Stomach (tissue), 9 donors: ENCODE results near the gene HIF1A. TPM values are rescaled to one million over a fixed set of nuclear protein-coding genes. Genes with fewer than 3 reads are reported as not detected.
"Not testable (repeated sequence)": the region's sequence is repeated elsewhere in the genome, so short reads cannot be mapped to it uniquely, and the experiment has no call there.

Experiments used
- DNase-seq, 2 donors: peaks; one replicate each; pipeline versions ENCODE4 v3.0.0 to v3.0.0-alpha.2; 2013 to 2019
- H3K27ac ChIP-seq, 5 donors: fragments of 200-600 bp in 4 of 5; sonication (generic) in 4 of 5; one replicate each; pipeline ENCODE4 v1.5.1; 2013 to 2019; ENCODE audit warnings: mild to moderate bottlenecking in 1 of 5, moderate library complexity in 1 of 5
- H3K27me3 ChIP-seq, 3 donors: fragments of 200-600 bp; sonication (generic); one replicate each; pipeline ENCODE4 v1.5.1; 2017 to 2019; ENCODE audit warnings: mixed run types in 1 of 3
- H3K36me3 ChIP-seq, 4 donors: fragments of 200-600 bp; sonication (generic); 1 replicate in 3 of 4; 2 replicates in 1 of 4; pipeline ENCODE4 v1.5.1; 2016 to 2019
- H3K4me1 ChIP-seq, 4 donors: fragments of 200-600 bp; sonication (generic); one replicate each; pipeline ENCODE4 v1.5.1; 2016 to 2019
- H3K4me3 ChIP-seq, 4 donors: fragments of 200-600 bp; sonication (generic) in 3 of 4; one replicate each; pipeline ENCODE4 v1.5.1; 2016 to 2019; ENCODE audit warnings: mild to moderate bottlenecking in 1 of 4
- H3K9me3 ChIP-seq, 4 donors: fragments of 200-600 bp; sonication (generic); one replicate each; pipeline ENCODE4 v1.5.1; 2016 to 2019
- EP300 ChIP-seq: sonication (generic); formaldehyde crosslinking; IDR thresholded peaks from one replicate; pipeline ENCODE4 v1.6.1; 2017; ENCODE audit warnings: antibody characterized with exemption
- POLR2A ChIP-seq, 4 donors: fragments of 450-650 bp; IDR thresholded peaks; one replicate each; pipeline ENCODE4 v1.6.1; 2016; ENCODE audit warnings: antibody characterized with exemption in 4 of 4, control low read depth in 2 of 4, mild to moderate bottlenecking in 1 of 4, moderate library complexity in 1 of 4
- POLR2AphosphoS5 ChIP-seq, 3 donors: sonication (generic); formaldehyde crosslinking; IDR thresholded peaks; one replicate each; pipeline ENCODE4 v1.6.1; 2016; ENCODE audit warnings: antibody characterized with exemption in 3 of 3
- WGBS, 5 donors: extraction: QIAGEN DNeasy Blood & Tissue Kit in 3 of 5; methylation state at CpG; one replicate each; pipeline versions ENCODE4 v1.1.5 to v1.1.7; 2013 to 2018; 5-methylcytosine and 5-hydroxymethylcytosine counted together
- intact Hi-C: fragments of 100-400 bp; cut with DNase I; formaldehyde crosslinking; loops from one replicate; pipeline ENCODE4 v1.15.1; 2023; ENCODE audit warnings: low total_unique reads
- polyA plus RNA-seq, 3 donors: library from polyadenylated mRNA; stranded (reverse); fragments of 200-250 nt; gene quantifications; one replicate each; pipeline ENCODE4 v1.2.3, GENCODE V29; 2013
- total RNA-seq, 5 donors: library from RNA; depleted of rRNA; stranded (reverse); fragments of >200 nt; gene quantifications; one replicate each; pipeline versions ENCODE4 v1.1.0 to v1.2.3, GENCODE V29; 2014 to 2016
- TF ChIP-seq, protein P1 (sequence below), 7 experiments: fragments of 450-650 bp in 4 of 7; fragments of 200-600 bp in 3 of 7; sonication (generic) in 3 of 7; IDR thresholded peaks; one replicate each; pipeline ENCODE4 v1.5.1; 2016 to 2019; ENCODE audit warnings: antibody characterized with exemption in 7 of 7, control low read depth in 2 of 7, mild to moderate bottlenecking in 1 of 7
- donor health status: healthy with polysubstance abuse.
- donor health status: Bipolar disorder and iron deficiency.
- donor health status: healthy.

Gene HIF1A
- total and polyA plus RNA-seq, 8 donors, result 26.4 to 192 (median 77.8) TPM

DNA sequence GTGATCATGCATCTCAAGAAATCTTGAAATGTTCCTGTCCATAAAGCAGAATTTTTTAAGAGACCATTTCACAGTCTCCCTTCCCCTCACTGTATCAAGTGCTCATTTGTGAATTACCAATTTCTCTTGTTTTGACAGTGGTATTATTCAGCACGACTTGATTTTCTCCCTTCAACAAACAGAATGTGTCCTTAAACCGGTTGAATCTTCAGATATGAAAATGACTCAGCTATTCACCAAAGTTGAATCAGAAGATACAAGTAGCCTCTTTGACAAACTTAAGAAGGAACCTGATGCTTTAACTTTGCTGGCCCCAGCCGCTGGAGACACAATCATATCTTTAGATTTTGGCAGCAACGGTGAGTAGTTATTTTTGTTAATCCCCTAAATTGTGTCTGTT lies 41.4 kb downstream of the HIF1A start:
- TF ChIP-seq POLR2A (IDR thresholded peaks at IDR 0.05), result no peak
- TF ChIP-seq, protein P1, sequence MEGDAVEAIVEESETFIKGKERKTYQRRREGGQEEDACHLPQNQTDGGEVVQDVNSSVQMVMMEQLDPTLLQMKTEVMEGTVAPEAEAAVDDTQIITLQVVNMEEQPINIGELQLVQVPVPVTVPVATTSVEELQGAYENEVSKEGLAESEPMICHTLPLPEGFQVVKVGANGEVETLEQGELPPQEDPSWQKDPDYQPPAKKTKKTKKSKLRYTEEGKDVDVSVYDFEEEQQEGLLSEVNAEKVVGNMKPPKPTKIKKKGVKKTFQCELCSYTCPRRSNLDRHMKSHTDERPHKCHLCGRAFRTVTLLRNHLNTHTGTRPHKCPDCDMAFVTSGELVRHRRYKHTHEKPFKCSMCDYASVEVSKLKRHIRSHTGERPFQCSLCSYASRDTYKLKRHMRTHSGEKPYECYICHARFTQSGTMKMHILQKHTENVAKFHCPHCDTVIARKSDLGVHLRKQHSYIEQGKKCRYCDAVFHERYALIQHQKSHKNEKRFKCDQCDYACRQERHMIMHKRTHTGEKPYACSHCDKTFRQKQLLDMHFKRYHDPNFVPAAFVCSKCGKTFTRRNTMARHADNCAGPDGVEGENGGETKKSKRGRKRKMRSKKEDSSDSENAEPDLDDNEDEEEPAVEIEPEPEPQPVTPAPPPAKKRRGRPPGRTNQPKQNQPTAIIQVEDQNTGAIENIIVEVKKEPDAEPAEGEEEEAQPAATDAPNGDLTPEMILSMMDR (IDR thresholded peaks at IDR 0.05), result no peak
- TF ChIP-seq POLR2AphosphoS5 (IDR thresholded peaks at IDR 0.05), result no peak
- no peak for TF ChIP-seq EP300
- Histone ChIP-seq H3K36me3 (peaks cover 53 to 100% (median 99%) of the 10 kb centered on the region in 4 donors), H3K4me1 (no peaks in the 10 kb centered on the region), H3K4me3 (no peak overlapping the region), H3K9me3 (no peaks in the 10 kb centered on the region), H3K27me3 (no peaks in the 10 kb centered on the region), H3K27ac (no peak overlapping the region)
- 68 to 85% (median 73%) methylated on average over 4 of the region's 4 CpGs for WGBS, 5 donors
- DNase-seq, result no peak
- intact Hi-C loops, result loop anchor here (10.0 kb wide), 1 partner anchor 272 kb away; no protein-coding TSS in a partner anchor

DNA sequence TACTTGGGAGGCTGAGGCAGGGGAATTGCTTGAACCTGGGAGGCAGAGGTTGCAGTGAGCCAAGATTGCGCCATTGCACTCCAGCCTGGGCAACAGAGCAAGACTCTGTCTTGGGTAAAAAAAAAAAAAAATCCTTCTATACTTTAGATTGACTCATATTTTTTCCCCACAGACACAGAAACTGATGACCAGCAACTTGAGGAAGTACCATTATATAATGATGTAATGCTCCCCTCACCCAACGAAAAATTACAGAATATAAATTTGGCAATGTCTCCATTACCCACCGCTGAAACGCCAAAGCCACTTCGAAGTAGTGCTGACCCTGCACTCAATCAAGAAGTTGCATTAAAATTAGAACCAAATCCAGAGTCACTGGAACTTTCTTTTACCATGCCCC lies 42.6 kb downstream of the HIF1A start:
- H3K4me1 ChIP-seq, result no peaks in the 10 kb centered on the region
- H3K27ac ChIP-seq, result no peak overlapping the region
- H3K9me3 ChIP-seq, result no peaks in the 10 kb centered on the region
- H3K36me3 ChIP-seq, result peaks cover 63 to 100% (median 99%) of the 10 kb centered on the region in 4 donors
- TF ChIP-seq POLR2A (IDR thresholded peaks at IDR 0.05), result no peak
- whole genome bisulfite sequencing, 5 donors, result 87 to 97% (median 93%) methylated on average over 5 of the region's 5 CpGs
- no peaks in the 10 kb centered on the region for H3K27me3 ChIP-seq
- no peak overlapping the region for H3K4me3 ChIP-seq
- intact Hi-C loops, result loop anchor here (10.0 kb wide), 1 partner anchor 273 kb away; no protein-coding TSS in a partner anchor
- no peak for DNase-seq

DNA sequence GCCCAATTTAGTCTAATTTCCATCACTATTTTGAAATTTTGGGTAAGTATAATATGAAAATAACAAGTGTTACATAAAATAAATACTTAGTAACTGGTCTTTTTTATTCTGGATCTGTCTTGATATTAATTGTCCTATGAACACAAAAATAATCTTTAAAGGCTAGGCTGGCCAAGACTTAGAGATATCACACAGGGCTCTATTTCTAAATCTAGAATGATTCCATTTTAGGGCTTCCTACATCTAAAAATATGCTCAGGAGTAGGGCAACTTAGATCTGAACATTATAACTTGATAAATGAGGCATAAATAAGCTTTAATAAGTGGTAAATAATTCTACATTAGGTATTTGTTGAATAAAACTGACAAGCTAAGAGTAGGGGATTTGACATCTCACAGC lies 43.8 kb downstream of the HIF1A start:
- DNase-seq, result no peak

DNA sequence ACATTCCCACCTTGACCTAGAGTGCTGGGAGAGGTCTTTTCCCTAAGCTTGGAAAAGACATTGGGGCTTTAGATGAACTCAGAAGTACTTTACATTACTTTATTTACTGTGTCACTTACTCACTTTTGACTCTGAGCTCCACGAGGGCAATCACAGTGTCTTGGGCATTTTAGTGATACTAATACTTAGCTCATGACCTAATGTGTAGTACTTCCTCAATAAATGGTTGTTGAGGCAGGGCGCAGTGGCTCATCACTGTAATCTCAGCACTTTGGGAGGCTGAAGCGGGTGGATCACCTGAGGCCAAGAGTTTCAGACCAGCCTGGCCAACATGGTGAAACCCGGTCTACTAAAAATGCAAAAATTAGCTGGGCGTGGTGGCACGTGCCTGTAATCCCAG lies 47.1 kb downstream of the HIF1A start:
- Histone ChIP-seq H3K36me3 (peaks cover 66 to 100% (median 97%) of the 10 kb centered on the region in 4 donors), H3K9me3 (no peaks in the 10 kb centered on the region), H3K27ac (no peak overlapping the region), H3K4me1 (peaks cover 0 to 4% (median 0%) of the 10 kb centered on the region in 4 donors), H3K4me3 (no peak overlapping the region), H3K27me3 (no peaks in the 10 kb centered on the region)
- no peak for TF ChIP-seq EP300
- no peak for TF ChIP-seq POLR2AphosphoS5 (IDR thresholded peaks at IDR 0.05)
- no peak for TF ChIP-seq POLR2A (IDR thresholded peaks at IDR 0.05)
- TF ChIP-seq, protein P1 (IDR thresholded peaks at IDR 0.05), result no peak
- DNase-seq, result no peak
- WGBS, 5 donors, result 92 to 95% (median 94%) methylated on average over 6 of the region's 6 CpGs
- intact Hi-C loops, result no loop called here

More for the DNA sequence above, 43.8 kb downstream of the HIF1A start:
- H3K36me3 ChIP-seq, result peaks cover 69 to 100% (median 99%) of the 10 kb centered on the region in 4 donors
- H3K4me1 ChIP-seq, result no peaks in the 10 kb centered on the region
- no peak for TF ChIP-seq EP300
- TF ChIP-seq POLR2AphosphoS5 (IDR thresholded peaks at IDR 0.05), result no peak
- no peak for TF ChIP-seq POLR2A (IDR thresholded peaks at IDR 0.05)
- TF ChIP-seq, protein P1 (IDR thresholded peaks at IDR 0.05), result no peak
- no peak overlapping the region for H3K27ac ChIP-seq
- intact Hi-C loops, result loop anchor here (10.0 kb wide), 1 partner anchor 274 kb away; no protein-coding TSS in a partner anchor
- no peaks in the 10 kb centered on the region for H3K9me3 ChIP-seq
- no peaks in the 10 kb centered on the region for H3K27me3 ChIP-seq
- no peak overlapping the region for H3K4me3 ChIP-seq

DNA sequence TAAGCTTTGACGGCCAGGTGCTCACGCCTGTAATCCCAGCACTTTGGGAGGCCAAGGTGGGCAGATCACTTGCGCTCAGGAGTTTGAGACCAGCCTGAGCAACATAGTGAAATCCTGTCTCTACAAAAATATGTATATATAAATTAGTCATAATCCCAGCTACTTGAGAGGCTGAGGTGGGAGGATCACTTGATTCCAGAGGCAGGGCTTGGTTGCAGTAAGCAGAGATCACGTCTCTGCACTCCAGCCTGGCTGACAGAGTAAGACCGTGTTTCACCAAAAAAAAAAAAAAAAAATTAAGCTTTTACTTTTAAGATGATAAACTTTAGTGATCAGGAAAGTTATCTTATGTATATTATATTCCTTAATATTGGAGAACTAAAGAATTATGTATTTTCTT lies 48.9 kb downstream of the HIF1A start:
- TF ChIP-seq POLR2A (IDR thresholded peaks at IDR 0.05) (no peak), POLR2AphosphoS5 (IDR thresholded peaks at IDR 0.05) (no peak), EP300 (no peak)
- TF ChIP-seq, protein P1 (IDR thresholded peaks at IDR 0.05), result no peak
- peaks cover under 1 to 17% (median 1%) of the 10 kb centered on the region in 4 donors for H3K4me1 ChIP-seq
- no peak overlapping the region for H3K4me3 ChIP-seq
- H3K9me3 ChIP-seq, result no peaks in the 10 kb centered on the region
- peaks cover 51 to 95% (median 85%) of the 10 kb centered on the region in 4 donors for H3K36me3 ChIP-seq
- no peak for DNase-seq
- no peak overlapping the region for H3K27ac ChIP-seq
- intact Hi-C loops, result no loop called here
- no peaks in the 10 kb centered on the region for H3K27me3 ChIP-seq
- 94 to 98% (median 96%) methylated on average over 5 of the region's 5 CpGs for WGBS, 5 donors

DNA sequence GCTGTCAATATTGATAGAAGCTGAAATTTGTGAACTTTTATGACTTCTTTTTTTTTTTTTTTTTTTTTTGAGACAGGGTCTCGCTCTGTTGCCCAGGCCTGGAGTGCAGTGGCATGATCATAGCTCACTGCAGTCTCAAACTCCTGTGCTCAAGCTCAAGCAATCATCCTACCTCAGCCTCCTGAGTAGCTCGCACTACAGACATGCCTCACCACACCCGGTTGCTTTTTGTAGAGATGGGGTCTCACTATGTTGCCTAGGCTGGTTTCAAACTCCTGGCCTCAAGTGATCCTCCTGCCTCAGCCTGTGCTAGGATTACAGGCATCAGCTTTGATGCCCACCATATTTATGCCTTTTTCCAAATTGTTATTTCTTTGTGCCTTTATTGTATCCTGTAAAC lies 51.0 kb downstream of the HIF1A start:
- intact Hi-C loops, H3K9me3 ChIP-seq, H3K27ac ChIP-seq, H3K27me3 ChIP-seq, H3K4me3 ChIP-seq, DNase-seq: not testable (repeated sequence)
- Histone ChIP-seq H3K36me3 (peaks cover 40 to 76% (median 65%) of the 10 kb centered on the region in 4 donors), H3K4me1 (peaks cover 16 to 36% (median 19%) of the 10 kb centered on the region in 4 donors)
- 90 to 98% (median 96%) methylated on average over 3 of the region's 3 CpGs for WGBS, 5 donors
